Limb (tissue), 2 donors: ENCODE measurements around the gene MGRN1.

Experiments
- DNase-seq, 2 donors: peaks; one replicate each; pipeline ENCODE4 v3.0.0-alpha.2; 2016; ENCODE audit errors: extremely low spot score in 2 of 2

Gene MGRN1

DNA sequence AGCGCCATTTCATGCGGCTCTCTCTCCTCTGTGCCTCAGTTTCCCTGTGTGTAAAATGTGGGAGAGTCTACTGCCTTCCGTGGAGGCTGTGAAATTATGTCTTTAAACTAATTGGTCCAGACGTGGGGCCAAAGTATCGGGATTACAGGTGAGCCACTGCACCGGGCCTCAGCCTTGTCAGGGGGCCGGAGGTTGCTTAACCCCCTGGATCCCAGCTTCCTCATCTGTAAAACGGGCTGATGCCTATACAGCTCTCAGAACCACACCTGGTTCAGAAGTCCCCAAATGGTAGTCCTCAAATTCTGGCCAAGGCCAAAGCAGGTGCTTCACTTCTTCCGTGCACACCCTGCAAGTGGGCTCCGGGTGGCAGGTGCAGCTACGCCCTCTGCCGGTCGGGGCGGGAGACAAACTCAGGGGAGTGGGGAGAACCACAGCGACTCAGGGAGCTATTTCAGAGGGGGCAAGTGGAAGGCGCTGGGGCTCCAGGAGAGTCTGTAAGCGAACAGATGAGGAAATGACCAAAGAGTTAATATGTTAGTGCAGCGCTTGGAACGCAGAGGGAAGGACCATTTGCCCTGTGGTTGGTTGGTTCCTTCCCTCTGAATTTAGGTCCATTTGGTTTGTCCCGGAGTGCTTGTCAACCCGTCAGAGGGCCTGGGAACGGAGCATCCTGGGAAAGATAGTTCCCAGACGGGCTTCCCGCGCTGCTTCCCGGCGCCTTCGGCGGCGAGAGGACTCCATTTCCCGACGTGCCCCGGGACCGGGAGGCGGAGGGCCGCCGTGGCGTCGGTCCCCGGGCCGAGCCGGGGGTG lies at the start of gene MGRN1:
MGRN1 (plus strand) TSS at position 812 of the 812 bp plus-strand sequence. CDS start 135 bp downstream, outside the sequence.
- DNase-seq, result peak; percentile 96 to 97

DNA sequence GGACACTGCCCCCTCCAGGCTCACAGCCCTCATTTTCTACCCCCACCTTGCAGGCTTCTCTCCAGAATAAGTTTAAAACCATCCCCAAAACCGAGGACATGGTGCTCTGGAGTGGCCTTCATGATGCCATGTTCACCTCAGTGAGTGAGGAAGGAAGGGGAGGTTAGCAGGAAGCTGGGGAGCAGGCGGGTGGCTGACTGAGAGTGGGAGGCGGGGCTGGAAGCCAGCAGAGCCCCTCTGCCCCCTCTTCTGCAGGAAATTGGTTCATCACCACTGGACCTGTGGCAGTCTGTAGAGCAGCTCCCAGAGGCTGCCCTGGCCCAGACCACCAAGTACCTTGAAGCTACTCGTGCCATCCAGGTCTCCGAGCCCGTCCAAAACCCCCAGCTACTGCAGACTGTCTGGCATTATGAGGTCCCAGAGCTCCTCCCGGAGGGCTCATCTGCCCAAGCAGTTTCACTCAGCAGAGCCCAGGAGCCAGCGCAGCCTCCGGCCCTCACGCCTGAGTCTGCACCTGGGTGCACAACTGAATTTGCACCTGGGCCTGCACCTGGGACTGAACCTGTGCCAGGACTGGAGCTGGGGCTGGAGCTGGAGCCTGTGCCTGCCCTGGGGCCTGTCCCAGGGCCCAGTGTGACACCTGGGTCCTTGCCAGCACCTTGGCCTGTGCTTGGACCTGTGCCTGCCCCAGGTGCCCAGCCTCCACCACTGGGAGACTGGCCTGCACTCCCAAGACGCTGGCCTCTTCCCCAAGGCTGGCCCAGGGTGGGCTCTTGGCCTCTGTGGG lies 49.5 kb upstream of the MGRN1 start:
- no peak for DNase-seq

DNA sequence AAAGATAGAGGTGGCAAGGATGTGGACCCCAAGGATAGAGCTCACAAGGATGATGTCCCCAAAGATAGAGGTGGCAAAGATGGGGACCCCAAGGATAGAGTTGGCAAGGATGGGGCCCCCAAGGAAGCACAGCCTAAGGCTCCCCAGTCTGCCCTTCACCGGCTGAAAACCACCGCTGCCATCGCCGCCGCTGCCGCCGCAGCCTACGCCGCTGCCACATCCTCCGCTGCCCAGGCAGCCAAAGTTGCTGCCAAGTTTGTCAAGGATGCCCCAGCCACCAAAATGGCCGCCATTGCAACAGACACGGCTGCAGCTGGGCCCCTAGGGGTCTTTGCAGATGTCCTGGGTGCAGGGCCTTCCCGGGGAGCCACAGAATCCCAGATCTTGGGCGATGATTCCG lies 48.6 kb upstream of the MGRN1 start:
- no peak for DNase-seq

DNA sequence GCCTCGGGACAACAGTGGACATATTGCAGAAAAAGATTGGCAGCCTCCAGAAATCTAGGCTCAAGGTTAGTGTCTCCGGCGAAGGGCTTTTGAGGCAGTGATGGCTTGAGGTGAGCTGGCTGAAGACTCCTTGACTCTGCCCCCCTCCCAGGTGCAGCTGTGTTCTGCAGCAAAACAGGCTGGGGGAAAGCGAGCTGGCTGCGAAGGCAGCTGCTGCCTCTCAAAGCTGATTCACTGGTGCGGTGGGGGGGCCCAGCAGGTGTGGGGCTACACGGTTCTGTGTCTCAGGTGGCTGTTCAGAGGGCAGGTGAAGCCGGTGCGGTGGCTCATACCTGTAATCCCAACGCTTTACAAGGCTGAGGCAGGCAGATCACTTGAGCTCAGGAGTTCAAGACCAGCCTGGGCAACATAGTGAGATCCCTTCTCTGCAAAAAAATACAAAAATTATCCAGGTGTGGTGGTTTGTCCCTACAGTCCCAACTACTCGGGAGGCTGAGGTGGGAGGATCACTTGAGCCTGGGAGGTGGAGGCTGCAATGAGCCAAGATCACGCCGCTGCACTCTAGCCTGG lies 45.6 kb upstream of the MGRN1 start:
- no peak for DNase-seq

DNA sequence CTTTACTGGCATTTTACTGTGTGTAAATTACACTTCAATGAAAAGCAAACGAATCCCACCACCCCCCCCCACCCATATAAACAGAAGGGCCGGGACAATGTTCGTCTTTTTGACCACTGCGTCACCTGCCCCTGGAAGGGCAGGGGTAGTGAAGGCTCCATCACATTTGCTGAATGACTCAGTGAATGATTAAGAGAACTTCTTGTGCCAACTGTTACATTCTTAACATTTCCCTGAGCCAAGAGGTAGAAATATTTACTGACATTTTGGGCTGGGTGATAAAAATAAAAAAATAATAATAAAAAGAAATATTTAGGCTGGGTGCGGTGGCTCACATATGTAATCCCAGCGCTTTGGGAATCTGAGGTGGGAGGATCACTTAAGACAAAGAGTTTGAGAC lies 44.4 kb upstream of the MGRN1 start:
- no peak for DNase-seq

DNA sequence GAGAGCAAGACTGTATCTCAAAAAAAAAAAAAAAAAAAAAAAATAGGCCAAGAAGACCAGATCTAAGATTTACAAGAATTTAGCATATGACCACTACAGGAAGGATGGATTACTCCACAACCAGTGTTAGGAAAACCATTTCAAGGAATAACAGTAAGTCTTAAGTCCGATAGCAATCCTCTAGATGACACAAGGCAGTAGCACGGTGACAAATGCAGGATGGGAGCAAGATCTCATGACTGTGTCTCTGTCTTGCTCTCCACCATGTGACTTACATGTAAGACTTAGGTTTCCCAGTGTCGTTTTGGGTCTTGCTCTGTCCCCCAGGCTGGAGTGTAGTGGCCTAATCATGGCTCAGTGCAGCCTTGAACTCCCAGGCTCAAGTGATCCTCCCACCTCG lies 40.7 kb upstream of the MGRN1 start:
- DNase-seq, result no peak

DNA sequence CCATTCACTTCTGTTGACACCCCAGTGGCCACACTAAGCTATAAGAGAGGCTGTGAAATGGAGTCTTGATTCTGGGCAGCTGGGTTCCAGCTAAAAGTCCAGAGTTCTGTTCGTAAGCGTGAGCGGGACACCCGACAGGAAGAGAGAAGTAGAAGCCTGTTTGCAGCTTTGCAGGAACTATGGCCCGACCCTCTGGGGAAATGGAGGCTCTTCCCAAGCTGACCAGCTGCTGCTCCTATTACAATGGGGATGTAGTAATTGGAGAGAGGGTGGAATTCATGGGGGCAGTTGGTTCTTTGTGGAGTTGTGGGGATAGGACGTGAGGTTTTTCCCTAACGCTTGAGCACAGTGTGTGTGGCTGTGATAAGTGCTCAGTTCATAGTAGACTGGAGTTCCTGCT lies 38.3 kb upstream of the MGRN1 start:
- no peak for DNase-seq

- no peak for DNase-seq
These were observed 36.2 kb upstream of the MGRN1 start for GRCh38 chr16:4588386-4588785.

- no peak for DNase-seq
These were observed 35.7 kb upstream of the MGRN1 start for GRCh38 chr16:4588961-4589360.

DNA sequence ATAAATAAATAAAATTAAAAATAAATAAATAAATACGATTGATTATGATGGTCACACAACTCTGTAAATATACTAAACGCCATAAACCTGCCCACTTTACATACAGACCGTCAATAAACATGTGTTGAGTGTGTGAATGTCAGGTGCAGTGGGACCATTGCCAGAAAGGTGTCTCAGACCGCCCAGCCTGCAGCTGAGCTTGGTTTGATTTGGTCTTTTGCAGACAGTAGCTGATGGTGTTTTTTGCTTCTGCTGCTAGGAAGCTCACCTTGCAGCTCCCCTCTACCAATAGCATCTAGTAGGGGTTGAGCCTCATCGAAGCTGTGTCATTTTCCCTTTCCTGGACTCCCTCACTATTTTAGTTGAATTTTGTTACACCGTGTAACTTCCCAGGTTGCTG lies 33.4 kb upstream of the MGRN1 start:
- no peak for DNase-seq

DNA sequence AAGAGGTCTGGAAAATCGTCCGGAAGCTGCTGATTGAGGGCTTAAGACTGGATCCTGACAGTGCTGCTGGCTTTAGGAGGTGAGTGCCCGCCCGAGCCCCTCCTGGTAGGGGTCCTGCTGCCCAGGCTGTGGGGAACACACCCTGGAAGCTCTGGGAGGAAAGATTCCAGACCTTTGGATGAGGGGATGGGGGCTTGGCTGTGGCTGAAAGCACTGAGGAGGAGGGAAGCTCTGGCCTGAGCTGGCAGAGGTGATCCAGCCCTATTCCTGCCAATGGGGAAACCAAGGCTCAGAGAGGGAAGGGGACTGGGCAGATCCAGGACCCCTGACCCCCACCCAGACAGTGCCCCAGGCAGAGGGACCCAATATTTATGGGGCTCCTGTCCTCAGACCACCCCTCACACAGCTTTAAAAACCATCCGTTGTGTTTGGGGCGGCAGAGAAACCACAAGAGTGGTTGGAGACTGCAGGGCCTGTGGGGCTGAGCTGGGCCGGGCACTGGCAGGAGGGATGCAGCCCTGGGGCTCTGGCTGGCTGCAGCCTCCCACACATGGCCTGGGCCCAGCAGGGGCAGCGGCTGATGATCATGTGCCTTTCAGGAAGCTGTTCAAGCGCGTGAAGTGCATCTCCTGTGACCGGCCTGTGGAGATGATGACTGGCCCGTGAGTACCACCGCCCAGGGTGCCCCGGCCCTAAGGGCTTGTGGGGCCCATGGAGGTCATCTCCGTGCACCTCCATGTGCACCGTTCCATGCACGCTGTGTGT lies 32.7 kb upstream of the MGRN1 start:
- DNase-seq, result no peak

DNA sequence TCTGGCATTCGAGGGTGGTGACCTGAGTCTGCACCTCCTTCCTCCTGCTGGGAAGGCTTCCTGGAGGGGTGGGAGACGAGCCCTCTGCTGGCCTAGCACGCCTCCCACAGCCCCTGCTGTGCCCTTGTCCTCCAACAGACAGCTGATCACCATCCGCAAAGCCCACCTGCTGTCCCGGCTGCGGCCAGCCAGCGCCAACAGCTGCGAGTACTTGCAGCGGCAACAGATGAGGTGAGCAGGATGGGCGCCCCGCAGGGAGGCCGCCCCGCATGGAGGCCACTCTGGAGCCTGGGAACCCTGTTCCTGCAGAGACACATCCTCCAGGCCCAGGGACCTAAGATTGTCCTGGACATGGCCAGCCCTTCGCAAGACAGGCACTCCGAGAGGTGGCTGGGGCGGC lies 31.5 kb upstream of the MGRN1 start:
- peak in 1 of 2 donors; percentile 15 for DNase-seq

- DNase-seq, result no peak
These were observed 29.9 kb upstream of the MGRN1 start for GRCh38 chr16:4594433-4595410.

- DNase-seq, result no peak
These were observed 27.5 kb upstream of the MGRN1 start for GRCh38 chr16:4597174-4597573.

DNA sequence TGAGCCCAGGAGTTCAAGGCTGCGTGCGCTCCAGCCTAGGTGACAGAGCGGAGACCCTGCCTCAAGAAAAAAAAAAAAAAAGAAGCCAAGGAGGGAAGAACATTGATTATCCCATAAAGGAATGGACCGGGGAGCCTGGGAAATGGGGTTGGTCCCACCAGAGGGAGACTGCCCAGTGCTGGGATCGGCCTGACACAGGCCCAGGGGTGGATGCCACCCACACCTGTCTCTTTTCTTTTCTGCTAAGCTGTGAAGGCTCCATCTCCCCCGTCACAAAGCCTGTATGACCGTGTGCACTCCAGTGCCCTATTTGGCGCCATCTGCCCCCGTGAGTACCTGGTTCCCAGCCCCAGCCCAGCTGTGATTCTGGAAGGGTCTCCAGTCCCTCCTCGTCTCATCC lies 25.6 kb upstream of the MGRN1 start:
- DNase-seq, result no peak

- no peak for DNase-seq
These were observed 25.1 kb upstream of the MGRN1 start for GRCh38 chr16:4599545-4599944.

DNA sequence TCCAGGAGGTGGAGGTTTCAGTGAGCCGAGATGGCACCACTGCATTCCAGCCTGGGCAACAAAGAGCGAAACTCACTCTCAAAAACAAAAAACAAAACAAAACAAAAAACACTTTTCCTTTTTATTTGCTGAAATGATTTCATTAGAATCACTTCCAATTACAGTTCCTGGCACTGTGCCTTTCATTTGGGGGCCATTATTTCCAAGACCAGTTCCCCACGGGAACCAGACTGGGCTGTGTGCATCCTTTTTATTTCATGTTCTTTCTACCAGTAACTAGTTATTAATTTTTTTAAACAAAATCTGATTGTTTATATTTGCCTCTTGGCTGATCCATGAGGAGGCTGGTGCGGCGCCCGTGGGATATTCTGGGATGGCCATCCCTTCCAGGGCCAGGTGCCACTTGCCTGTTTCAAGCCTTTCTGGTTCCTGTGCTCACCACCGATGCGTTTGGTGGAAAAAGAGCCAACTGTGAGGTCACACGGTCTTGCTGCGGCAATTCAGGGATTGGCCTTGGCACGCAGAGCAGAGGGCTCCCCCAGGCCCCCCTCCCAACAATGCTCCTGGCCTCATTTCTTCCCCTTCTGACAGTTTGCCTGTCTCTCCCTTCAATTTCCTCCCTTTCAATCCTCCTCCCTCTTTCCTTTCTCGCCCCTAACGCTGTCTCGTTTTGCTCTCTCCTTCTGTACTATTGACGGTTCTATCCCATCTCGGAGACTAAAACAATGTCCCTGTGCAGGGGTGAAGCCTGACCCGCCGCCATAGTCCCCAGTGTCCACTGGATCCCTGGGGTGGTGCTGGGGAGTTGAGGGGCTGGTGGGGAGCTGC lies 23.4 kb upstream of the MGRN1 start:
- peak; percentile 47 to 57 for DNase-seq

DNA sequence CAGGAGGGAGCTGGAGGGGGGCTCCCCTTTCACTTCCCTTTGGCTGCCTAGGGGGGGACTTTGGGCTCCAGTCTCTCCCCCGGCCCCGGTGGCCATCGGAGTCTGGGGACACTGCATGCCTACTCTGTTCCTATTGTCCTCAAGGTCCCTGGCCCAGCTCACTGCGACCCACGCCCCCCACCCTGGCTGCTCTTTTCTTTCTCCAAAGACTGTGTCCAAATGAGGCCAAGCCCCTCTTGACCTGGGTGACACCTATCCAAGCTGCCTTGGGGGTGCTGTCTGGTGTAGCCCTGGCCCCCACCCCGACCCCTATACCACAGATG lies 22.8 kb upstream of the MGRN1 start:
- DNase-seq, result no peak

DNA sequence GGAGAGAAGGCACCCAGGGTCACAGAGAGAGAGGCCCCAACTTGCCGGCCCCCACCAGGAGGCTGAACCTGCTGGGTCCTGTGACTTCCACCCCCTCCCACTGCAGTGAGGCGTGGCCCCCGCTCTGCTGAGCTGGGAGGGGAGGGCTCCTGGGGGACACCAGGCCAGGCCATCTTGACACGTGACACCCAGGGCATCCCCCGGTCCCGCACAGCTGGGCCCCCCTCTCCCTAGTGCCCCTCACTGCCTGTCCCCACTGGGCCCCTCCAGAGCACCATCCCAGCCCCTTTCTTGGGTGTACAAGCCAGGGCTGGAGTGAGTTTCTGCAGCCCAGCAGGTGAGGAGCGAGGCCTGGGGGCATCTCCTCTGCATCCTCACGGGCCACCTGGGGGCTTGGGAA lies 22.3 kb upstream of the MGRN1 start:
- DNase-seq, result no peak
